Measurements from ENCODE around the gene GRK3.

The GRK3 gene

GRCh38 chr22:25742918-25743708, 178.6 kb downstream of the GRK3 start:
- no peak for DNase-seq

GRCh38 chr22:25744694-25745093, 180.2 kb downstream of the GRK3 start:
- no peak for DNase-seq

GRCh38 chr22:25745341-25746011, 181.0 kb downstream of the GRK3 start:
- DNase-seq: no peak

GRCh38 chr22:25746012-25746373, 181.5 kb downstream of the GRK3 start:
- DNase-seq: no peak

- DNase-seq: no peak
Measured at GRCh38 chr22:25747245-25747944, 182.9 kb downstream of the GRK3 start.

- no peak for DNase-seq
Measured at GRCh38 chr22:25748140-25748539, 183.7 kb downstream of the GRK3 start.

GRCh38 chr22:25748704-25749103, 184.2 kb downstream of the GRK3 start:
- DNase-seq: no peak

GRCh38 chr22:25749420-25750169, 185.1 kb downstream of the GRK3 start:
- no peak for DNase-seq

GRCh38 chr22:25750569-25751173, 186.2 kb downstream of the GRK3 start:
- DNase-seq: no peak

- no peak for DNase-seq
Measured at GRCh38 chr22:25751174-25751581, 186.7 kb downstream of the GRK3 start.

- no peak for DNase-seq
Measured at GRCh38 chr22:25752615-25753214, 188.2 kb downstream of the GRK3 start.

GRCh38 chr22:25753252-25753651, 188.8 kb downstream of the GRK3 start:
- DNase-seq: no peak

- no peak for DNase-seq
Measured at GRCh38 chr22:25754527-25755202, 190.2 kb downstream of the GRK3 start.

- no peak for DNase-seq
Measured at GRCh38 chr22:25757686-25758085, 193.2 kb downstream of the GRK3 start.

- no peak for DNase-seq
Measured at GRCh38 chr22:25758316-25758715, 193.8 kb downstream of the GRK3 start.

GRCh38 chr22:25759825-25760231, 195.4 kb downstream of the GRK3 start:
- DNase-seq: no peak

GRCh38 chr22:25760294-25760693, 195.8 kb downstream of the GRK3 start:
- no peak for DNase-seq

GRCh38 chr22:25760848-25761595, 196.5 kb downstream of the GRK3 start:
- no peak for DNase-seq

GRCh38 chr22:25762147-25762546, 197.7 kb downstream of the GRK3 start:
- no peak for DNase-seq

GRCh38 chr22:25763239-25763777, 198.8 kb downstream of the GRK3 start:
- DNase-seq: no peak

Data from NCI-H510A treated with DMSO at 0.1 percent for 48 hours (cell line).